ENCODE data around the gene CHRM5.

CHRM5 gene

DNA sequence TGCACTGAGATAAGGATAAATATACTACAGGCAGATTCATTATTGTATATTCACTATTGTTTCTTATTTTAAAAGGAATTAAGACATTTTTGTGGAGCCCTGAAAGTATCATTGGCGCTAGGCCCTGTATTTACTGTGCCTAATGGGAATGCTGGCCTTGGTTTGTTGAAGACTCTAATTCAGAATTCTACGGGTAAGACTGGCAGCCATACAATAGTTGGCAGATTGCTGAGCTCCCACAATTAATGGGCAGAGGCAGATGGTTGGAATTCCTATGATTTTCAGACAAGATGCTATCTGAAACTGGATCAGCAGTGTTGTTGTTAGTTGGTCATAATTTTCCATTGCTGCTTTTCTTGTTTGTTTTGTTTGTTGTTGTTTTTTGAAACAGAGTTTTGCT, 148.3 kb downstream of the CHRM5 start:
- no peak overlapping the region for H3K27ac ChIP-seq
- TF ChIP-seq, protein P1, sequence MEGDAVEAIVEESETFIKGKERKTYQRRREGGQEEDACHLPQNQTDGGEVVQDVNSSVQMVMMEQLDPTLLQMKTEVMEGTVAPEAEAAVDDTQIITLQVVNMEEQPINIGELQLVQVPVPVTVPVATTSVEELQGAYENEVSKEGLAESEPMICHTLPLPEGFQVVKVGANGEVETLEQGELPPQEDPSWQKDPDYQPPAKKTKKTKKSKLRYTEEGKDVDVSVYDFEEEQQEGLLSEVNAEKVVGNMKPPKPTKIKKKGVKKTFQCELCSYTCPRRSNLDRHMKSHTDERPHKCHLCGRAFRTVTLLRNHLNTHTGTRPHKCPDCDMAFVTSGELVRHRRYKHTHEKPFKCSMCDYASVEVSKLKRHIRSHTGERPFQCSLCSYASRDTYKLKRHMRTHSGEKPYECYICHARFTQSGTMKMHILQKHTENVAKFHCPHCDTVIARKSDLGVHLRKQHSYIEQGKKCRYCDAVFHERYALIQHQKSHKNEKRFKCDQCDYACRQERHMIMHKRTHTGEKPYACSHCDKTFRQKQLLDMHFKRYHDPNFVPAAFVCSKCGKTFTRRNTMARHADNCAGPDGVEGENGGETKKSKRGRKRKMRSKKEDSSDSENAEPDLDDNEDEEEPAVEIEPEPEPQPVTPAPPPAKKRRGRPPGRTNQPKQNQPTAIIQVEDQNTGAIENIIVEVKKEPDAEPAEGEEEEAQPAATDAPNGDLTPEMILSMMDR (IDR thresholded peaks at IDR 0.05), result no peak
- no peak for TF ChIP-seq ZFX (IDR thresholded peaks at IDR 0.05; ENCODE audit: borderline replicate concordance)

Data from 22Rv1 (cell line).